ENCODE data around the gene TPGS2. TPM values are rescaled to one million over a fixed set of nuclear protein-coding genes. Genes with fewer than 3 reads are reported as not detected.

Gene TPGS2
- total and polyA plus RNA-seq, 2 of the 8 experiments (the other 6 are each of a cell fraction or from before 2014, with no cell fraction given) = 151 to 273 TPM

GRCh38 chr18:36871801-36872200, 43.0 kb upstream of the TPGS2 start:
- CTCF ChIA-PET (ENCODE audit: partially characterized antibody) = interaction anchor here (1.7 kb wide), 1 partner anchor 42 kb away, joined by 4 read pairs; no protein-coding TSS in a partner anchor
- WGBS, 2 experiments (ENCODE audit: extremely low coverage in 1 of 2, insufficient coverage in 1 of 2, insufficient read length in 1 of 2, insufficient replicate concordance in 2 of 2, low coverage in 1 of 2, low lambda C conversion rate in 2 of 2, missing lambda C conversion rate in 1 of 2) = 76% methylated on average over 3 of the region's 3 CpGs; no CpG with 5 or more reads in 1 of the 2 experiments
- TF ChIP-seq FOSL1 (IDR thresholded peaks at IDR 0.05; ENCODE audit: insufficient read depth, low read depth, low read length) = no peak
- TF ChIP-seq CTCF (IDR thresholded peaks at IDR 0.05; ENCODE audit: control extremely low read depth in 1 of 3, insufficient read depth in 1 of 3, low read depth in 1 of 3, low read length in 3 of 3) = no peak
- TF ChIP-seq RBBP5 (IDR thresholded peaks at IDR 0.05; ENCODE audit: borderline replicate concordance, low read depth, low read length) = no peak
- TF ChIP-seq SP2 (IDR thresholded peaks at IDR 0.05; ENCODE audit: low read length) = no peak
- no peak for TF ChIP-seq BACH1 (IDR thresholded peaks at IDR 0.05; ENCODE audit: low read length)

More at GRCh38 chr18:36871801-36872200, 43.0 kb upstream of the TPGS2 start:
- FAIRE-seq (no peak), DNase-seq (ENCODE audit: low read depth in 1 of 2, low spot score in 2 of 2) (no peak)
- Histone ChIP-seq H3K18ac (ENCODE audit: extremely low read depth, low read length) (no peak overlapping the region), H3K79me2 (ENCODE audit: control insufficient read depth in 1 of 2, insufficient read depth in 2 of 2, low read length in 2 of 2) (no peaks in the 10 kb centered on the region), H4K20me1 (replicated peaks in 1 of 2; ENCODE audit: control insufficient read depth in 1 of 2, insufficient read depth in 2 of 2, low read length in 2 of 2) (no peaks in the 10 kb centered on the region), H3K4ac (replicated peaks; ENCODE audit: insufficient read length, low read depth, low read length) (no peak overlapping the region), H3K23me2 (ENCODE audit: low read depth, low read length) (no peaks in the 10 kb centered on the region), H3K14ac (ENCODE audit: insufficient read length) (no peak overlapping the region), H3K79me1 (ENCODE audit: low read depth, low read length) (no peaks in the 10 kb centered on the region), H2BK20ac (ENCODE audit: low read length) (no peak overlapping the region), H3K27ac (ENCODE audit: low read depth, low read length) (no peak overlapping the region), H2BK15ac (ENCODE audit: low read length) (no peak overlapping the region), H3K4me1 (replicated peaks in 1 of 4; ENCODE audit: control insufficient read depth in 3 of 4, insufficient read depth in 4 of 4, low read length in 3 of 4) (peaks cover 0 to 4% (median under 1%) of the 10 kb centered on the region in 4 experiments; a peak in 3 of 7 replicates), H3K9me3 (ENCODE audit: insufficient read depth in 2 of 2, low read depth in 1 of 2, low read length in 1 of 2) (no peaks in the 10 kb centered on the region), H2BK12ac (ENCODE audit: low read depth, low read length) (no peak overlapping the region), H4K5ac (ENCODE audit: insufficient read length, low read depth, low read length) (no peak overlapping the region), H3K9ac (replicated peaks in 1 of 4; ENCODE audit: extremely low read depth in 1 of 4, low read depth in 3 of 4, low read length in 3 of 4) (no peak overlapping the region; a peak in 1 of 7 replicates), H3K27me3 (replicated peaks in 1 of 4; ENCODE audit: control insufficient read depth in 3 of 4, extremely low read depth in 1 of 4, insufficient read depth in 3 of 4, low read length in 3 of 4) (no peaks in the 10 kb centered on the region), H3K4me3 (ENCODE audit: extremely low read depth in 1 of 4, insufficient read depth in 2 of 4, low read depth in 3 of 4, low read length in 4 of 4) (no peak overlapping the region), H4K91ac (replicated peaks; ENCODE audit: insufficient read length, low read length) (no peak overlapping the region), H2AK5ac (ENCODE audit: low read depth, low read length) (no peak overlapping the region), H3K36me3 (ENCODE audit: control insufficient read depth in 2 of 4, insufficient read depth in 4 of 4, low read length in 3 of 4) (no peaks in the 10 kb centered on the region), H2BK5ac (ENCODE audit: low read depth, low read length) (no peak overlapping the region), H3K23ac (ENCODE audit: insufficient read length) (no peak overlapping the region), H2AFZ (ENCODE audit: low read length) (no peak overlapping the region), H3K56ac (replicated peaks; ENCODE audit: insufficient read length, low read depth, low read length) (no peak overlapping the region), H2BK120ac (replicated peaks; ENCODE audit: low read depth, low read length) (no peak overlapping the region), H3K4me2 (ENCODE audit: insufficient read depth in 1 of 2, low read depth in 2 of 2, low read length in 2 of 2) (no peak overlapping the region), H4K8ac (ENCODE audit: extremely low read depth, insufficient read depth, low read length) (no peak overlapping the region)
- POLR2A ChIA-PET (ENCODE audit: partially characterized antibody) = no interaction called here

Measured in H1 (cell line).